GM18505 (cell line): ENCODE data around the gene SNUPN.
"Not testable (repeated sequence)": the region's sequence is repeated elsewhere in the genome, so short reads cannot be mapped to it uniquely, and the experiment has no call there.

ENCODE experiments used
- ATAC-seq: cut with Tn5 transposase; IDR thresholded peaks from one replicate; pipeline ENCODE4 v1.9.1; 2021; ENCODE audit not compliant: unreplicated experiment
- POLR2A ChIP-seq: IDR thresholded peaks from 4 replicates; pipeline ENCODE4 v1.6.1; 2011; ENCODE audit warnings: borderline replicate concordance; ENCODE audit not compliant: insufficient read depth, insufficient read length; ENCODE audit errors: extremely low read depth

SNUPN gene

DNA sequence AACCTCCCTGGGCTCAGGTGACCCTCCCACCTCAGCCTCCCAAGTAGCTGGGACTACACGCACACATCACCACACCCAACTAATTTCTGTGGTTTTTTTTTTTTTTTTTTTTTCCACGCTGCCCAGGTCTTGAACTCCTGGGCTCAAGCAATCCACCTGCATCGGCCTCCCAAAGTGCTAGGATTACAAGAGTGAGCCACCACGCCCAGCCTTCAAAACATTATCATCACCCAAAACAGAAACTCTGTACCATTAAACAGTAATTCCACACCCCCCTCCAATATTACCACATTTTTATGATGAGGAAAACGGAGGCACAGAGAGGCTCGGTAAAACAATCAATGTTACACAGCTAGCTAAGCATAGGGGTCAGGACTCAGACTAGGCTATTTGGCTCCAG is 10.5 kb upstream of the SNUPN start:
- no peak for TF ChIP-seq POLR2A
- ATAC-seq, result no peak

- not testable (repeated sequence) for ATAC-seq
Measured at GRCh38 chr15:75633922-75634321, 8.4 kb upstream of the SNUPN start.

GRCh38 chr15:75631935-75632334 is 6.4 kb upstream of the SNUPN start:
- ATAC-seq, result no peak
- no peak for TF ChIP-seq POLR2A

DNA sequence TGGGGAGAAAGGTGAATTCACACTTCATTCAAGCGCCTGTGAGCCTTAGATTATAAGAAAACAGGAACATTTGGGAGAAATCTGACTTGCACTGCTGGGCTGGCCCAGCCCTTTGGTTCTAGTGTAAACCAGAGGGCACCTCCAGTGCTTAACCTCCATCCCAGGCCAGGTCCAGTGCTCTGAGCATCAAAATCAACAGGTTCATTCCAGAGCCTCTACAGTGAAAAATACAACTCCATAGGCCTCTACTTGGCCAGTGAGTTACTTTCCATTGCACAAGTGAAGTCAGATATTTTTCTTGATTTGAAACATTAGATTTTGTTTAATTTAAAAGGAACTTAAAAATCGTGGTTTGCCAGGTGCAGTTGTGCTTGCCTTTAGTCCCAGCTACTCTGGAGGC is 3.0 kb downstream of the SNUPN start:
- no peak for ATAC-seq
- no peak for TF ChIP-seq POLR2A

GRCh38 chr15:75620841-75621391 is 4.6 kb downstream of the SNUPN start:
- no peak for TF ChIP-seq POLR2A
- ATAC-seq, result no peak

DNA sequence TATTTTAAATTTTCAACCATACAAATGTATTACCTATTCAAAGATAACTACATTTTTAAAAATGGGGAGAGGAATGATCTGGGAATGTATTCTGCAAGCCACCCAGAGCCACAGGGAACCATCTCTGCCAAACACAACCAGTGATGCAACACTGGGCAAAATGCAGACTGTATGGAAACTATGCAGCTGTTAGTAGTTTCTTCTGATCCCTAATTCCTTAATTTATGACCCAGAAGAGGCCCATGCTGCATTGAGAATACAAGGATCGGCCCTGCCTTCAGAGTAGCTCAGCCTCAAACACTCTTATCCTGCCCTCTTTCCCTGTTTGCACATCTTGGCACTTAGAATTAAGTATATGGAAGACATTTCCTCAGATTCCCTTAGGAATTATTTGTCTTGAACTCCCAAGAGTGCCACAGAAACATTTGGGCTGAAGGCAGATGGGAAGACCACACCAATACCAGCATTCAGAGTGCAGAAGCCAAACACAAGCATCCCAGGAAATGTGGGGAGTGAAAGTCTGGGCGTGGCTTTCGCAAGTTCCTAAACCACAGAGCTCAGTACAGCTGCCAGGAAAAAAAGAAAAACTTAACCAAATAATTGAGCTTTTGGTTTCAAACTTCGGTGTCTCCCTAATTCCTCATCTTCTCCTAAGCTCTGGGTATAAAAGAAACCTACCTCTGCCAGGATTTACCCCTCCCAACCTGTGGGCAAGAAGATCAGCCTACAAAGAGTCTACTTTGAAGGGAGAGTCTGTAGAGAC is 5.3 kb downstream of the SNUPN start:
- no peak for ATAC-seq
- TF ChIP-seq POLR2A, result no peak

- ATAC-seq, result no peak
- no peak for TF ChIP-seq POLR2A
Measured at GRCh38 chr15:75616766-75617165, 8.8 kb downstream of the SNUPN start.

DNA sequence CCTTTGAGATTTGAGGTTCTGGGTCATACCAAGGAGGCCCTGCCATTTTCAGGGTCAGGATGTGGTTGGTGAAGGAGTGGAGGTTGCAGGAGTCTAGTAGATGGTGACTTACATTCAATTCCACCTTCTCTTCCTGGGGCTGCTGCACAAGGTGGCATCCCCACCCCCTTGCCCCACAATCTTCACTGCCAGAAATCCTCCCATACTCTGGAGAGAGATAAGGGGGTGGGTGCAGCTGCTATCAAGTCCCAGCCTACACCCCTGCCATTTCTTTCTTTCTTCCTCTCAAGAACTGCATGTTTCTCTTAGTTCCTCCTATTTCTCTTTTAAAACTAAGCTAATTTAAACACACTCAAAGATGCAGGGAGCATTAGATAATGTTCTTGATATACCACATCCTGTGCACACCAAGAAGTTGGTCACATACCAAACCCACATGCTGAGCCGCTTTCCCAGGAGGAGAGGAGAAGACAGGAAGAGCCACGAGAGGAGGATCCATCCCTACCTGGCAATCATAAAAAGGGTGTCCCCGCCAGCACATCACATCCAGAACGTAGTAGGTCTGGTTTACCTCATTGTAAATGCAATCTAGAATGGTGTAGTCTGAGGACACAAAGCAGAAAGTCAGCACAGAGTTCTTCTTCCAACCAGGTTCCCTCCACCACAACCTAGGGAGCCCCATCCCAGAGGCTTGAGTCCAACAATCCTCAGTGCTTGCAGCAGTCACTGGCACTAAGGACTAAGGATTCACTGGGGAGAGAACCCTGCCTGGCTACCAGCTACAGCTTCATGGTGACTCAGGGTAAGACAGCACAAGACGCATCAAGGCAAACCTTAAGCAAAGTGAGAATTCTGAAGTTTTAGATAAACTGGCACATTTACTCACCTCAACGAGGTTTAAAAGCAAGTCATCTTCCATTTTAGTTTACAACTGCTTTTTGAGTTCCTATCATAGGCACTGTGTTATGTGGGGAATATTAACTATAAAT is 18.5 kb downstream of the SNUPN start:
- no peak for TF ChIP-seq POLR2A
- no peak for ATAC-seq

DNA sequence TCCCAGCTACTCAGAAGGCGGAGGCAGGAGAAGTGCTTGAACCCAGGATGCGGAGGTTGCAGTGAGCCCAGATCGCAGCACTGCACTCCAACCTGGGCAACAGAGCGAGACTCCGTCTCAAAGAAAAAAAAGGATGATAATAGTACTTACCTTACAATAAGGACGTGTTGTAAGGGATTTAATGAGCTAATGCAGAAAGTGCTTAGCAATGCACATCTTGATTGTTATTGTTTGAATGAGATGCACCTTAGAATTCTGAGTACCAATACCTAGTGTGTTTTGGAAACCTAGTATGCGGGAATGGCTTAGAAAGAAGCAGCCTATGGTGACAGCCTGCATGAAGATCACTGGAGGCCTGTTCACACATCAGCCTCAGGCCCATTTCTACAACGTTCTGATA is 19.5 kb downstream of the SNUPN start:
- ATAC-seq, result no peak
- TF ChIP-seq POLR2A, result no peak

- TF ChIP-seq POLR2A, result no peak
- ATAC-seq, result no peak
Measured at GRCh38 chr15:75599401-75599800, 26.1 kb downstream of the SNUPN start.

DNA sequence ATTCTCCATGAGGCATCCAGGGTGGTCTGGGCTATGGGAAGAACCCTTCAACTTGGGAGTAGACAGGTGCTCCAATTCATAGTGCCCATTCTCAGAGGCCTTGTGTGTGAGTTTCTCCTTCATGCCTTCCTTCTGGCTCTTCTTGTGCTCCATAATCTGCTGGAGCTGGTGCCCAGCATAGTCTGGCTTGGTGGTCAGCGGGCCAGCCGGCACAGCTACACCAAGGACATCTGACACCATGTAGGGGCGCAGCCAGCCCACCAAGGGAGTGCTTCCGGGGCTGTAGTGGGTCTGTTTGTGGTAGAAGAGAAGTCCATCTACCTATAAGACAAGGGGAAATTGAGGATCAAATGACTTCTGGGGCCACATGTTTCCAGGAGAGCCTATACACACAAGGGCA is 27.2 kb downstream of the SNUPN start:
- ATAC-seq, result no peak
- TF ChIP-seq POLR2A, result no peak

GRCh38 chr15:75597667-75598341 is 27.7 kb downstream of the SNUPN start:
- no peak for ATAC-seq
- TF ChIP-seq POLR2A, result no peak

DNA sequence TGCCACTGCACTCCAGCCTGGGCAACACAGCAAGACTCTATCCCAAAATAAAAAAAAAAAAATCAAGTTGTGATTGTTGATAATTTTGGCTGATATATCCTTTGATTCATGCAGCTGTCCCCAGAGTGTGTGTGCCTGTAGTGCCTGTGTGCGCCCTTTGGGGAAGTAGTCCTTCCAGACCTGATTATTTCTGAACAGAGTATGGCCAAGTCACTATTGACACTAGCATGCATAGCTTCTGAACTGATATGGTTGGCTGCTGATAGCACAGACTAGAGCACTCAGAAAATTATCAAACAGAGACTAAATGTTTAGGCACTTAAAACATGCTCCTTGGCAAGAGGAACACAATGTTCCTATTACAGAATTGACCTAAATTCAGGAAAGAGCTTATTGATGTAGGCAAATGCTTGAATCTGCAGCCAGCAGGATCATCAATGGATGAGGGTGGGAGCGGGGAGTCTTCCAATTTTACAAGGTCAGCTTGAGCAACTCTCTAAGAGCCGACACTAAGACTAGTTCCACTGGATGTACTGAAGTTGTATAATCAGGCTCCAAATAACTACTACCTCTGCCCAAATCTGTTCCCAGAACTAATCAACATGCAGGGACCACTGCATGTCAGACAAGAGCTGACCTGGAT is 28.7 kb downstream of the SNUPN start:
- TF ChIP-seq POLR2A, result no peak
- no peak for ATAC-seq
